Fibroblast of skin of abdomen (primary cell): Measurements from ENCODE around the gene CD14.
A peak's percentile ranks its signal among the peaks of the same experiment; 100 is the strongest.
"Not testable (repeated sequence)": the region's sequence is repeated elsewhere in the genome, so short reads cannot be mapped to it uniquely, and the experiment has no call there.

Source experiments
- DNase-seq: peaks from one replicate; pipeline ENCODE4 v3.0.0-alpha.2; 2013

Gene CD14

GRCh38 chr5:140634103-140634502, 1.1 kb upstream of the CD14 start:
- no peak for DNase-seq

- DNase-seq, result no peak
Observed at GRCh38 chr5:140633501-140633900, 526 bp upstream of the CD14 start.

GRCh38 chr5:140632366-140633020, 482 bp downstream of the CD14 start:
- peak; percentile 27 for DNase-seq

- DNase-seq, result no peak
Observed at GRCh38 chr5:140631831-140632365, 1.1 kb downstream of the CD14 start.

GRCh38 chr5:140631036-140631417, 1.9 kb downstream of the CD14 start:
- no peak for DNase-seq

GRCh38 chr5:140630292-140631035, 2.5 kb downstream of the CD14 start:
- peak; percentile 24 for DNase-seq

GRCh38 chr5:140628711-140629110, 4.3 kb downstream of the CD14 start:
- no peak for DNase-seq

- DNase-seq, result no peak
Observed at GRCh38 chr5:140627972-140628371, 5.0 kb downstream of the CD14 start.

- not testable (repeated sequence) for DNase-seq
Observed at GRCh38 chr5:140624886-140625285, 8.1 kb downstream of the CD14 start.

GRCh38 chr5:140623061-140623460, 9.9 kb downstream of the CD14 start:
- DNase-seq, result not testable (repeated sequence)

- DNase-seq, result no peak
Observed at GRCh38 chr5:140622301-140622700, 10.7 kb downstream of the CD14 start.

- no peak for DNase-seq
Observed at GRCh38 chr5:140611020-140611521, 21.9 kb downstream of the CD14 start.

- DNase-seq, result no peak
Observed at GRCh38 chr5:140609126-140609525, 23.8 kb downstream of the CD14 start.

GRCh38 chr5:140608722-140609121, 24.3 kb downstream of the CD14 start:
- no peak for DNase-seq

- DNase-seq, result no peak
Observed at GRCh38 chr5:140607031-140607430, 25.9 kb downstream of the CD14 start.

- DNase-seq, result no peak
Observed at GRCh38 chr5:140605879-140606278, 27.1 kb downstream of the CD14 start.

GRCh38 chr5:140603734-140604133, 29.2 kb downstream of the CD14 start:
- no peak for DNase-seq

GRCh38 chr5:140603446-140603698, 29.6 kb downstream of the CD14 start:
- DNase-seq, result not testable (repeated sequence)

- DNase-seq, result no peak
Observed at GRCh38 chr5:140602147-140602546, 30.8 kb downstream of the CD14 start.

GRCh38 chr5:140600096-140600495, 32.9 kb downstream of the CD14 start:
- no peak for DNase-seq

GRCh38 chr5:140598836-140599235, 34.1 kb downstream of the CD14 start:
- DNase-seq, result no peak

- DNase-seq, result no peak
Observed at GRCh38 chr5:140596321-140596741, 36.6 kb downstream of the CD14 start.

- DNase-seq, result no peak
Observed at GRCh38 chr5:140595538-140596300, 37.3 kb downstream of the CD14 start.
